ENCODE results near the gene CHMP3.
A peak's percentile ranks its signal among the peaks of the same experiment; 100 is the strongest.
"Not testable (repeated sequence)": the region's sequence is repeated elsewhere in the genome, so short reads cannot be mapped to it uniquely, and the experiment has no call there.

The CHMP3 gene

GRCh38 chr2:86549440-86549839, 13.8 kb downstream of the CHMP3 start:
- not testable (repeated sequence) for DNase-seq

- DNase-seq: not testable (repeated sequence)
Observed at GRCh38 chr2:86548913-86549396, 14.3 kb downstream of the CHMP3 start.

GRCh38 chr2:86548165-86548912, 14.9 kb downstream of the CHMP3 start:
- not testable (repeated sequence) for DNase-seq

GRCh38 chr2:86545296-86545924, 17.8 kb downstream of the CHMP3 start:
- DNase-seq: not testable (repeated sequence)

- DNase-seq: not testable (repeated sequence)
Observed at GRCh38 chr2:86544278-86545099, 18.8 kb downstream of the CHMP3 start.

- DNase-seq: no peak
Observed at GRCh38 chr2:86543793-86544192, 19.4 kb downstream of the CHMP3 start.

GRCh38 chr2:86543335-86543734, 19.9 kb downstream of the CHMP3 start:
- no peak for DNase-seq

GRCh38 chr2:86542814-86543213, 20.4 kb downstream of the CHMP3 start:
- no peak for DNase-seq

- no peak for DNase-seq
Observed at GRCh38 chr2:86541334-86541733, 21.9 kb downstream of the CHMP3 start.

- DNase-seq: no peak
Observed at GRCh38 chr2:86533589-86533988, 29.7 kb downstream of the CHMP3 start.

- DNase-seq: no peak
Observed at GRCh38 chr2:86525421-86526340, 37.6 kb downstream of the CHMP3 start.

- no peak for DNase-seq
Observed at GRCh38 chr2:86523491-86523890, 39.8 kb downstream of the CHMP3 start.

- no peak for DNase-seq
Observed at GRCh38 chr2:86522711-86523110, 40.5 kb downstream of the CHMP3 start.

- no peak for DNase-seq
Observed at GRCh38 chr2:86521922-86522321, 41.3 kb downstream of the CHMP3 start.

- DNase-seq: peak; percentile 39
Observed at GRCh38 chr2:86520153-86520552, 43.1 kb downstream of the CHMP3 start.

GRCh38 chr2:86519349-86519748, 43.9 kb downstream of the CHMP3 start:
- peak; percentile 17 for DNase-seq

GRCh38 chr2:86518481-86518880, 44.8 kb downstream of the CHMP3 start:
- peak; percentile 48 for DNase-seq

GRCh38 chr2:86513948-86514660, 49.1 kb downstream of the CHMP3 start:
- DNase-seq: no peak

GRCh38 chr2:86512892-86513291, 50.4 kb downstream of the CHMP3 start:
- DNase-seq: no peak

- no peak for DNase-seq
Observed at GRCh38 chr2:86512034-86512433, 51.2 kb downstream of the CHMP3 start.

- DNase-seq: no peak
Observed at GRCh38 chr2:86510436-86510933, 52.8 kb downstream of the CHMP3 start.

All from DMS53 (cell line).